SK-N-SH (cell line): Measurements from ENCODE around the gene CCDC9.

Source experiments
- EZH2phosphoT487 ChIP-seq: fragments of 200-600 bp; sonication (generic); IDR thresholded peaks from 2 replicates; pipeline ENCODE4 v1.6.1; 2017; ENCODE audit warnings: low read depth, mixed run types, mild to moderate bottlenecking, antibody characterized with exemption, moderate library complexity, borderline replicate concordance
- FOXM1 ChIP-seq: IDR thresholded peaks from 2 replicates; pipeline ENCODE4 v1.4.0; 2012; ENCODE audit warnings: low read depth, mild to moderate bottlenecking
- GABPA ChIP-seq: IDR thresholded peaks from 2 replicates; pipeline ENCODE4 v1.4.0; 2012; ENCODE audit warnings: low read depth, mild to moderate bottlenecking
- TEAD4 ChIP-seq: IDR thresholded peaks from 2 replicates; pipeline ENCODE4 v1.4.0; 2012; ENCODE audit warnings: mild to moderate bottlenecking, borderline replicate concordance; ENCODE audit not compliant: insufficient read depth
- TF ChIP-seq, protein P1 (sequence below): IDR thresholded peaks from 2 replicates; pipeline ENCODE4 v1.4.0; 2012; ENCODE audit warnings: low read depth, borderline replicate concordance
- TF ChIP-seq, protein P2 (sequence below): fragments of 200-600 bp; sonication (generic); IDR thresholded peaks from 2 replicates; pipeline ENCODE4 v1.6.1; 2017; ENCODE audit warnings: antibody characterized with exemption, mild to moderate bottlenecking, moderate library complexity

DNA sequence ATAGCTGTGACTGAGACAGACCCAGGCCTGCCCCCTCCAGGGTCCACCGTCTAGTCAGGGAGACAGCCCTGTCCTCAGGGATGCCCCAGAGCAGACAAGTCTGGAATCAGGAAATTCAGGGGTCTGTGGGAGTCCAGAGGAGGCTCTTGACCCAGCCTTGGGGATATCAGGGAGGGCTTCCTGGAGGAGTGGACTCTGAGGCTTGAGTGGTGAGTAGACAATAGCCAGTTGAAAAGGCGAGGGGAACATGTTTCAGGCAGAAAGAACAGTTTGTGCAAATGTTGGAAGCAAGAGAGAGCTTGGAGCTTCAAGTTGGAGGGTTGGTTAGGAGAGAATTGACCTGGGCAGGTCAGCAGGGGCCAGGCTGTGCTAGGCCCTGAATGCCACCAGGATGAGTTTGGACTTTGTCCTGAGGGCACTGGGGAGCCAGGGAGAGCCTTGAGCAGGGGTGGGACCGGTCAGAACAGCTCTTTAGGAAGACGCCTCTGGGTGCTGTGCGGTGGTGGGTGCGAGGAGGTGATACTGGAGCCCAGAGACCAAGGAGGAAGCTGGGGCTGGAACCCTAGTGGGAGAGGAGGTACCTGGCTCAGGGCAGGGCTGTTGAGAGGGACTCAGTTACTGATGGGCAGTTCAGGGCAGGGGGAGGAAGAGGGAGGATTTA is 2.7 kb downstream of the CCDC9 start:
- TF ChIP-seq FOXM1: no peak
- TF ChIP-seq, protein P1, sequence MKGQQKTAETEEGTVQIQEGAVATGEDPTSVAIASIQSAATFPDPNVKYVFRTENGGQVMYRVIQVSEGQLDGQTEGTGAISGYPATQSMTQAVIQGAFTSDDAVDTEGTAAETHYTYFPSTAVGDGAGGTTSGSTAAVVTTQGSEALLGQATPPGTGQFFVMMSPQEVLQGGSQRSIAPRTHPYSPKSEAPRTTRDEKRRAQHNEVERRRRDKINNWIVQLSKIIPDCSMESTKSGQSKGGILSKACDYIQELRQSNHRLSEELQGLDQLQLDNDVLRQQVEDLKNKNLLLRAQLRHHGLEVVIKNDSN: no peak
- TF ChIP-seq, protein P2, sequence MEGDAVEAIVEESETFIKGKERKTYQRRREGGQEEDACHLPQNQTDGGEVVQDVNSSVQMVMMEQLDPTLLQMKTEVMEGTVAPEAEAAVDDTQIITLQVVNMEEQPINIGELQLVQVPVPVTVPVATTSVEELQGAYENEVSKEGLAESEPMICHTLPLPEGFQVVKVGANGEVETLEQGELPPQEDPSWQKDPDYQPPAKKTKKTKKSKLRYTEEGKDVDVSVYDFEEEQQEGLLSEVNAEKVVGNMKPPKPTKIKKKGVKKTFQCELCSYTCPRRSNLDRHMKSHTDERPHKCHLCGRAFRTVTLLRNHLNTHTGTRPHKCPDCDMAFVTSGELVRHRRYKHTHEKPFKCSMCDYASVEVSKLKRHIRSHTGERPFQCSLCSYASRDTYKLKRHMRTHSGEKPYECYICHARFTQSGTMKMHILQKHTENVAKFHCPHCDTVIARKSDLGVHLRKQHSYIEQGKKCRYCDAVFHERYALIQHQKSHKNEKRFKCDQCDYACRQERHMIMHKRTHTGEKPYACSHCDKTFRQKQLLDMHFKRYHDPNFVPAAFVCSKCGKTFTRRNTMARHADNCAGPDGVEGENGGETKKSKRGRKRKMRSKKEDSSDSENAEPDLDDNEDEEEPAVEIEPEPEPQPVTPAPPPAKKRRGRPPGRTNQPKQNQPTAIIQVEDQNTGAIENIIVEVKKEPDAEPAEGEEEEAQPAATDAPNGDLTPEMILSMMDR: no peak
- TF ChIP-seq GABPA: no peak
- no peak for TF ChIP-seq EZH2phosphoT487
- TF ChIP-seq TEAD4: no peak
